HG03159 (cell line): ENCODE results near the gene LRRC15.

Experiments used
- ATAC-seq: cut with Tn5 transposase; IDR thresholded peaks from one replicate; pipeline ENCODE4 v1.9.1; 2021; ENCODE audit warnings: mild to moderate bottlenecking, moderate library complexity; ENCODE audit not compliant: unreplicated experiment

LRRC15 gene

DNA sequence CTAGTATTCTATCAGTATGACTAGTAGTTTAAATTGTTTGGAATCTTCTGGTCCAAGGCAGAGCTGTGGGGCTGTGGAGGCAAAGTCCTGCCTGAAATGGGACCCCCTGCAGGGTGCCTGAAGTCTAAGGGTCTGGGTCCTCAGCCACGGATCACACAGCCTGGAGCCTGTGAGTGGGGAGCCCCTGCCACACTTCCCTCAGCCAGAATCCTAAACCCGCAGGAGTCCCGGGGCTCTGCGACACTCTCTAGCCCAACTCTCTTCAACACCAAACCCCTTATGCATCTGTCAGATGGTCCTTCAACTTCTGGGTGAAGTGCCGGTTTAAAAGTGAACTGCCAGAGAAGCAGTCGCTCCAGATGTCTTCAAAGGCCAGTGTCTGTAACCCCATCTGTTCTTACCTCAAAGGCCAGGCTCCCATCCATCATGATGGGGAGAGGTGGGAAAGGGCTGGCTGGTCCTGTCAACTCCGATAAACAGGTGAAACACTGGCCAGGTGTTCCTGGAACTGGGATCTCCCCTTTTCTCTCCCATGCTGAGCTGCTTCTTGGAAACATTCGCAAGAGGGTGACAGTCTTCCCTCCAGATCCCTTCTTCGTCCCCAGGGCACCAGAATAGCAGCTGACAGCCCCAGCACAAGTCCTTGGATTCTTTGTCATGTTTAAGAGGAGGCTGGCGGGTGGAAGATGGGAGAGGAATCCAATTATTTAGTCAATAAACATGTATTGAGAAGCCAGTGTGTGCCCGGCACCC is 64.0 kb downstream of the LRRC15 start:
- no peak for ATAC-seq
